Neural cell (in vitro differentiated cells): ENCODE measurements around the gene GALNT1. TPM values are rescaled to one million over a fixed set of nuclear protein-coding genes. Genes with fewer than 3 reads are reported as not detected.

ENCODE experiments used
- H2AFZ ChIP-seq: fragments of 200-600, 300-800 bp; sonication (generic), shearing (Covaris generic); 2 replicates; pipeline ENCODE4 v1.6.0; 2014; ENCODE audit warnings: low read depth, mild to moderate bottlenecking, antibody characterized with exemption, low read length, moderate library complexity
- H3F3A ChIP-seq: fragments of 200-600 bp; shearing (Covaris generic); 2 replicates; pipeline ENCODE4 v1.6.1; 2016; ENCODE audit warnings: mild to moderate bottlenecking, moderate library complexity, mixed read lengths, antibody characterized with exemption, low read length; ENCODE audit not compliant: insufficient read depth, poor library complexity, severe bottlenecking
- H3K27ac ChIP-seq: fragments of 200-600, 300-800 bp; sonication (generic), shearing (Covaris generic); 2 replicates; pipeline ENCODE4 v1.5.1; 2014; ENCODE audit warnings: mild to moderate bottlenecking, low read length, moderate library complexity
- H3K27me3 ChIP-seq: fragments of 300-800, 200-600 bp; sonication (generic), shearing (Covaris generic); 2 replicates; pipeline ENCODE4 v1.6.0; 2014; ENCODE audit warnings: mild to moderate bottlenecking, low read depth, low read length, moderate library complexity; ENCODE audit not compliant: insufficient read depth
- H3K36me3 ChIP-seq: fragments of 300-800, 200-600 bp; sonication (generic), shearing (Covaris generic); 2 replicates; pipeline ENCODE4 v1.5.1; 2014; ENCODE audit warnings: mild to moderate bottlenecking, antibody characterized with exemption, low read length, moderate library complexity; ENCODE audit not compliant: insufficient read depth
- H3K4me2 ChIP-seq: fragments of 300-800, 200-600 bp; sonication (generic), shearing (Covaris generic); 2 replicates; pipeline ENCODE4 v1.6.0; 2014; ENCODE audit warnings: mild to moderate bottlenecking, low read length
- H3K4me3 ChIP-seq: fragments of 300-800, 200-600 bp; sonication (generic), shearing (Covaris generic); 2 replicates; pipeline ENCODE4 v1.5.1; 2014; ENCODE audit warnings: mild to moderate bottlenecking, low read length, moderate library complexity
- H3K79me2 ChIP-seq: fragments of 200-600 bp; shearing (Covaris generic); replicated peaks from 2 replicates; pipeline ENCODE4 v1.6.0; 2014; ENCODE audit warnings: mild to moderate bottlenecking, low read length, moderate library complexity; ENCODE audit not compliant: insufficient read depth
- H3K9ac ChIP-seq: fragments of 300-800, 200-600 bp; sonication (generic), shearing (Covaris generic); 2 replicates; pipeline ENCODE4 v1.6.1; 2016; ENCODE audit warnings: mild to moderate bottlenecking, low read length, mixed read lengths
- H3K9me2 ChIP-seq: fragments of 200-600 bp; shearing (Covaris generic); 2 replicates; pipeline ENCODE4 v1.6.1; 2016; ENCODE audit warnings: mild to moderate bottlenecking, low read length, mixed read lengths; ENCODE audit not compliant: insufficient read depth
- H3K9me3 ChIP-seq: fragments of 200-600, 300-800 bp; sonication (generic), shearing (Covaris generic); 2 replicates; pipeline ENCODE4 v1.6.1; 2016; ENCODE audit warnings: mild to moderate bottlenecking, mixed run types, low read length, moderate library complexity, mixed read lengths
- H4K20me1 ChIP-seq: fragments of 200-600 bp; shearing (Covaris generic); 2 replicates; pipeline ENCODE4 v1.6.1; 2016; ENCODE audit warnings: mild to moderate bottlenecking, mixed run types; ENCODE audit not compliant: insufficient read depth
- EP300 ChIP-seq: fragments of 450-650 bp; conservative IDR thresholded peaks from 2 replicates; pipeline ENCODE4 v1.6.1; 2014; ENCODE audit warnings: antibody characterized with exemption, mild to moderate bottlenecking, moderate library complexity; ENCODE audit not compliant: poor library complexity, severe bottlenecking
- EZH2 ChIP-seq: fragments of 200-600, 300-800 bp; shearing (Covaris generic), sonication (generic); IDR thresholded peaks from 2 replicates; pipeline ENCODE4 v1.6.1; 2014; ENCODE audit warnings: antibody characterized with exemption, low read length, borderline replicate concordance, mild to moderate bottlenecking; ENCODE audit not compliant: insufficient read depth, poor library complexity, severe bottlenecking
- MXI1 ChIP-seq: fragments of 450-650 bp; conservative IDR thresholded peaks from 2 replicates; pipeline ENCODE4 v1.6.1; 2014; ENCODE audit warnings: antibody characterized with exemption, mild to moderate bottlenecking; ENCODE audit not compliant: poor library complexity, severe bottlenecking
- POLR2AphosphoS5 ChIP-seq: IDR thresholded peaks from 2 replicates; pipeline ENCODE4 v1.6.1; 2012
- RAD21 ChIP-seq: fragments of 450-650 bp; conservative IDR thresholded peaks from 2 replicates; pipeline ENCODE4 v1.6.1; 2014; ENCODE audit warnings: antibody characterized with exemption, mild to moderate bottlenecking, moderate library complexity
- SMC3 ChIP-seq: fragments of 450-650 bp; conservative IDR thresholded peaks from 2 replicates; pipeline ENCODE4 v1.6.1; 2014; ENCODE audit warnings: antibody characterized with exemption, mild to moderate bottlenecking, moderate library complexity; ENCODE audit not compliant: poor library complexity
- TAF1 ChIP-seq: IDR thresholded peaks from 2 replicates; pipeline ENCODE4 v1.6.1; 2012; ENCODE audit warnings: low read depth
- polyA plus RNA-seq: library from polyadenylated mRNA; depleted of rRNA; stranded (reverse); fragments of >200 nt; gene quantifications from 2 replicates; pipeline ENCODE4 v1.2.3, GENCODE V29; 2014
- TF ChIP-seq, protein P1 (sequence below): IDR thresholded peaks from 2 replicates; pipeline ENCODE4 v1.6.1; 2012; ENCODE audit warnings: borderline replicate concordance
- TF ChIP-seq, protein P2 (sequence below): fragments of 450-650 bp; IDR thresholded peaks from 2 replicates; pipeline ENCODE4 v1.5.1; 2014; ENCODE audit warnings: antibody characterized with exemption, mild to moderate bottlenecking, moderate library complexity; ENCODE audit not compliant: poor library complexity, severe bottlenecking

The GALNT1 gene
- polyA plus RNA-seq, 1 donor from 2014 or later: 103 TPM

GRCh38 chr18:35715139-35715538, 133.6 kb downstream of the GALNT1 start:
- H2AFZ ChIP-seq: no peak overlapping the region
- H3K4me3 ChIP-seq: no peak overlapping the region
- no peaks in the 10 kb centered on the region for H3K36me3 ChIP-seq
- no peaks in the 10 kb centered on the region for H4K20me1 ChIP-seq
- TF ChIP-seq RAD21: no peak
- TF ChIP-seq, protein P1, sequence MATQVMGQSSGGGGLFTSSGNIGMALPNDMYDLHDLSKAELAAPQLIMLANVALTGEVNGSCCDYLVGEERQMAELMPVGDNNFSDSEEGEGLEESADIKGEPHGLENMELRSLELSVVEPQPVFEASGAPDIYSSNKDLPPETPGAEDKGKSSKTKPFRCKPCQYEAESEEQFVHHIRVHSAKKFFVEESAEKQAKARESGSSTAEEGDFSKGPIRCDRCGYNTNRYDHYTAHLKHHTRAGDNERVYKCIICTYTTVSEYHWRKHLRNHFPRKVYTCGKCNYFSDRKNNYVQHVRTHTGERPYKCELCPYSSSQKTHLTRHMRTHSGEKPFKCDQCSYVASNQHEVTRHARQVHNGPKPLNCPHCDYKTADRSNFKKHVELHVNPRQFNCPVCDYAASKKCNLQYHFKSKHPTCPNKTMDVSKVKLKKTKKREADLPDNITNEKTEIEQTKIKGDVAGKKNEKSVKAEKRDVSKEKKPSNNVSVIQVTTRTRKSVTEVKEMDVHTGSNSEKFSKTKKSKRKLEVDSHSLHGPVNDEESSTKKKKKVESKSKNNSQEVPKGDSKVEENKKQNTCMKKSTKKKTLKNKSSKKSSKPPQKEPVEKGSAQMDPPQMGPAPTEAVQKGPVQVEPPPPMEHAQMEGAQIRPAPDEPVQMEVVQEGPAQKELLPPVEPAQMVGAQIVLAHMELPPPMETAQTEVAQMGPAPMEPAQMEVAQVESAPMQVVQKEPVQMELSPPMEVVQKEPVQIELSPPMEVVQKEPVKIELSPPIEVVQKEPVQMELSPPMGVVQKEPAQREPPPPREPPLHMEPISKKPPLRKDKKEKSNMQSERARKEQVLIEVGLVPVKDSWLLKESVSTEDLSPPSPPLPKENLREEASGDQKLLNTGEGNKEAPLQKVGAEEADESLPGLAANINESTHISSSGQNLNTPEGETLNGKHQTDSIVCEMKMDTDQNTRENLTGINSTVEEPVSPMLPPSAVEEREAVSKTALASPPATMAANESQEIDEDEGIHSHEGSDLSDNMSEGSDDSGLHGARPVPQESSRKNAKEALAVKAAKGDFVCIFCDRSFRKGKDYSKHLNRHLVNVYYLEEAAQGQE: no peak
- no peak for TF ChIP-seq EP300
- no peak for TF ChIP-seq SMC3
- no peak for TF ChIP-seq MXI1
- TF ChIP-seq TAF1: no peak
- no peaks in the 10 kb centered on the region for H3F3A ChIP-seq
- H3K4me2 ChIP-seq: no peak overlapping the region
- H3K27me3 ChIP-seq: no peaks in the 10 kb centered on the region
- no peak overlapping the region for H3K9ac ChIP-seq
- H3K27ac ChIP-seq: no peak overlapping the region
- H3K9me3 ChIP-seq: peaks cover 9% of the 10 kb centered on the region
- H3K9me2 ChIP-seq: no peaks in the 10 kb centered on the region
- H3K79me2 ChIP-seq: no peaks in the 10 kb centered on the region

- TF ChIP-seq EP300 (no peak), EZH2 (no peak), TAF1 (no peak), MXI1 (no peak), POLR2AphosphoS5 (no peak), SMC3 (no peak), RAD21 (no peak)
- TF ChIP-seq, protein P1: no peak
- TF ChIP-seq, protein P2, sequence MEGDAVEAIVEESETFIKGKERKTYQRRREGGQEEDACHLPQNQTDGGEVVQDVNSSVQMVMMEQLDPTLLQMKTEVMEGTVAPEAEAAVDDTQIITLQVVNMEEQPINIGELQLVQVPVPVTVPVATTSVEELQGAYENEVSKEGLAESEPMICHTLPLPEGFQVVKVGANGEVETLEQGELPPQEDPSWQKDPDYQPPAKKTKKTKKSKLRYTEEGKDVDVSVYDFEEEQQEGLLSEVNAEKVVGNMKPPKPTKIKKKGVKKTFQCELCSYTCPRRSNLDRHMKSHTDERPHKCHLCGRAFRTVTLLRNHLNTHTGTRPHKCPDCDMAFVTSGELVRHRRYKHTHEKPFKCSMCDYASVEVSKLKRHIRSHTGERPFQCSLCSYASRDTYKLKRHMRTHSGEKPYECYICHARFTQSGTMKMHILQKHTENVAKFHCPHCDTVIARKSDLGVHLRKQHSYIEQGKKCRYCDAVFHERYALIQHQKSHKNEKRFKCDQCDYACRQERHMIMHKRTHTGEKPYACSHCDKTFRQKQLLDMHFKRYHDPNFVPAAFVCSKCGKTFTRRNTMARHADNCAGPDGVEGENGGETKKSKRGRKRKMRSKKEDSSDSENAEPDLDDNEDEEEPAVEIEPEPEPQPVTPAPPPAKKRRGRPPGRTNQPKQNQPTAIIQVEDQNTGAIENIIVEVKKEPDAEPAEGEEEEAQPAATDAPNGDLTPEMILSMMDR: no peak
- Histone ChIP-seq H3K27me3 (no peaks in the 10 kb centered on the region), H3K27ac (no peak overlapping the region), H3K36me3 (no peaks in the 10 kb centered on the region), H3K4me2 (no peak overlapping the region), H3K9me2 (no peaks in the 10 kb centered on the region), H2AFZ (no peak overlapping the region), H4K20me1 (no peaks in the 10 kb centered on the region), H3K9ac (no peak overlapping the region), H3K79me2 (no peaks in the 10 kb centered on the region), H3K4me3 (no peak overlapping the region), H3K9me3 (peaks cover 9% of the 10 kb centered on the region), H3F3A (no peaks in the 10 kb centered on the region)
Observed at GRCh38 chr18:35716169-35716831, 134.8 kb downstream of the GALNT1 start.
